ENCODE results near the gene EAF2.

Gene EAF2

GRCh38 chr3:121863801-121864200, 28.8 kb downstream of the EAF2 start:
- DNase-seq = no peak

GRCh38 chr3:121869736-121870135, 34.7 kb downstream of the EAF2 start:
- DNase-seq = no peak

DNA sequence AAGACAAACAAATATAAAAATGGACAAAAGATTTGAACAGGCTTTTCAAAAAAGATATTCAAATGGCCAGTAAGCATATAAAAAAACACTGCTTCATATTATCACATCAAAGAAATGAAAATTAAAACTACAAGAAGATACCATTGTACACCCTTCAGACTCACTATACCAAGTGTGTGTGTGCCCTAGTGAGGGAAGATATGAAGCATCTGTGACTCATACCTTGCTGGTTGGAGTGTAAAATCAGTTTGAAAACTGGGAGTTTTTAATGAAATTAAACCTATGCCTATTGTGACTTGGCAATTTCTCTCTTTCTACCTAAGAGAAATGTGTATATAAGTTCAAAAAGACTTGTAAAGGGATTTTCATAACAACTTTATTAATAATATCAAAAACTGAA, 35.7 kb downstream of the EAF2 start:
- DNase-seq = no peak

DNA sequence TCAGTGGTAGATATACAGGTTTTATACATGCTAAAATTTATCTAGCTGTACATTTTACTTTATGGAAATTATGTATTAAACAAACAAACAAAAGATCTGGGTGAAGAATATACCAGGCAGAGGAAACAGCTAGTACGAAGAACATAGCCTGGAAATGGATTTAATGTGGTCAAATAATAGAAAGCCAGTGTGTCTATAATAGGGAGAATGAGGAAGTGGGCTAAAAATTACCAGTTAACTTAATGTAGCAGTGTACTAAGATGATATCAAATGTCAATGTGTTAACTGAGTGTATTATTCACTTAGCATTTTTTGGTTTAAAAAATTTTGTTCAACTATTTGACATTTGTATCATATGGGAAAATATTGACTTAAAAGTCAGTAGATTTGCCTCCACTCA, 36.4 kb downstream of the EAF2 start:
- DNase-seq = no peak

DNA sequence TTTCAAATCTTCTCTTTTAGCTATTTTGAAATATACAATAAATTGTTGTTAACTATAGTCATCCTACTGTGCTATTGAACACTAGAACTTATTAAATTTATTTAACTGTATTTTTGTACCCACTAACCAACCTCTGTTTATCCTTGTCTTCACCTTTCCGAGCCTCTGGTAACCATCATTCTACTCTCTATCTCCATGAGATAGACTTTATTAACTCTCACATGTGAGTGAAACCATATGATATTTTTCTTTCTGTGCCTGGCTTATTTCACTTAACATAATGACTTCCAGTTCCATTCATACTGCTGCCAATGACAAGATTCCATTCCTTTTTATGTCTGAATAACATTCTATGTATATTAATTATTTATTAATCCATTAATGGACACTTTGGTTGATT, 43.4 kb downstream of the EAF2 start:
- DNase-seq = no peak

DNA sequence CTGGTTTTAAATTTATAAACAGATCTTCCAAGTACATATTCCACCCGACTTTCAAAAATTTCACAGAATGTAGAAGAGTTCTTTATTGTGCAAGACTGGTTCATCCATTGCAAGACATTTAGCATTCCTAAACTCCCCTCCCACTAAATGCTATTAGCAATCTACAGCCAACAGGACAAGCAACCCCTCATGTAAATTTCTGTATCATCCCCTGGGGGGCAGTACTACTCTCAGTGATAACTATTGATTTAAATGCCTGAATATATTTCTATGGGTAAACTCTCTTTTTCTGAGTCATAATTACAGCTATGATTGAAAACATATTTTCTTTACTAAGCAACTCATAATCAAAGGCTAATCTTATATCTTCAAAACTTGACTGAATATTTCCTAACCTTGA, 48.5 kb downstream of the EAF2 start:
- DNase-seq = no peak

- DNase-seq = no peak
Observed at GRCh38 chr3:121885386-121885785, 50.4 kb downstream of the EAF2 start.

DNA sequence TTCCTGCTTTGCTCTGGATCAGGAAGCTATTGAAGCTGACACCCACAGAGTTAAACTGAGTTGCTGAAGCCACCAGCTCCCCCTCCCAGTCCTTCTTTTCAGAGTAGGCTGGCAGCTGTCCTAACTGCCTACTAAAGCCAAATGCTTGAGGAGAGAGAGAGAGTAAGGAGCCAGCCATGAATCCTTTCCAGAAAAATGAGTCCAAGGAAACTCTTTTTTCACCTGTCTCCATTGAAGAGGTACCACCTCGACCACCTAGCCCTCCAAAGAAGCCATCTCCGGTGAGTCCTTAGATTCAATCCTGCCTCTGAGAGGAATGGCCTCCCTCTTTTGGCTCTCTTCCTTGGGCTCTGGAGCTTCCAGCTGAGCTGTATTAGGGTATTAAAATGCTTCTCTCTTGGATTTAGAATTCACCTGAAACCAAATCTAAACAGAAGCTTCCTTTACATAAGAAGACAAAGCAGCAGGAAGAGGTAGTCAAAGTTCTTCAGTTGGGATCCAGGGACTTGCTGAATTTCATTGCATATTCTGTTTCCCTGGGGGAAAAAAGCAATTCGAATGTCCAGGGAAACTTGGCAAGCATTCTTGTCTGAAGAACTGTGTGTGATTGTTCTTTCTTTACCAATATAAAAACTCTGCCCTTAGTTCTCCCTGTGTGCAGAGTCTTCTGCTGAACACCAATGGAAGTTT, 59.4 kb downstream of the EAF2 start, which contains the start of gene SLC15A2:
SLC15A2 (plus strand) TSS at position 101 of the 690 bp plus-strand sequence; CDS start at position 177, 76 bp downstream.
- DNase-seq = no peak

- DNase-seq = no peak
Observed at GRCh38 chr3:121895121-121895520, 60.1 kb downstream of the EAF2 start.

GRCh38 chr3:121895736-121896135, 60.7 kb downstream of the EAF2 start:
- peak; percentile 4 for DNase-seq

GRCh38 chr3:121896823-121897222, 61.8 kb downstream of the EAF2 start:
- DNase-seq = no peak

DNA sequence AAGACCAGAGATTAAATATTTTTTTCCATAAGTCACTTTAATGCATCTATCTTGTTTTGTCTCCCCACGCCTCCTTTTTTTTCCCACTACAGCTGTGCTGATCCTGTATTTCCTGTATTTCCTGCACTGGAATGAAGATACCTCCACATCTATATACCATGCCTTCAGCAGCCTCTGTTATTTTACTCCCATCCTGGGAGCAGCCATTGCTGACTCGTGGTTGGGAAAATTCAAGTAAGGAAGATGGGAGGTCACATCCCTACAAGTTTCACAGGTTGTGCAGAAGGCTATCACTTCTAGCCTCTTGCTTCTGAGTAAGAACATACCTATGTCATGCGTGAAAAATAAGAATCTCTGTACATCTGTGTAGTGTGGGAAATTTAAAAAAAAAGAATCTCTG, 62.3 kb downstream of the EAF2 start:
- DNase-seq = no peak

GRCh38 chr3:121913305-121913990, 78.4 kb downstream of the EAF2 start:
- DNase-seq = no peak

DNA sequence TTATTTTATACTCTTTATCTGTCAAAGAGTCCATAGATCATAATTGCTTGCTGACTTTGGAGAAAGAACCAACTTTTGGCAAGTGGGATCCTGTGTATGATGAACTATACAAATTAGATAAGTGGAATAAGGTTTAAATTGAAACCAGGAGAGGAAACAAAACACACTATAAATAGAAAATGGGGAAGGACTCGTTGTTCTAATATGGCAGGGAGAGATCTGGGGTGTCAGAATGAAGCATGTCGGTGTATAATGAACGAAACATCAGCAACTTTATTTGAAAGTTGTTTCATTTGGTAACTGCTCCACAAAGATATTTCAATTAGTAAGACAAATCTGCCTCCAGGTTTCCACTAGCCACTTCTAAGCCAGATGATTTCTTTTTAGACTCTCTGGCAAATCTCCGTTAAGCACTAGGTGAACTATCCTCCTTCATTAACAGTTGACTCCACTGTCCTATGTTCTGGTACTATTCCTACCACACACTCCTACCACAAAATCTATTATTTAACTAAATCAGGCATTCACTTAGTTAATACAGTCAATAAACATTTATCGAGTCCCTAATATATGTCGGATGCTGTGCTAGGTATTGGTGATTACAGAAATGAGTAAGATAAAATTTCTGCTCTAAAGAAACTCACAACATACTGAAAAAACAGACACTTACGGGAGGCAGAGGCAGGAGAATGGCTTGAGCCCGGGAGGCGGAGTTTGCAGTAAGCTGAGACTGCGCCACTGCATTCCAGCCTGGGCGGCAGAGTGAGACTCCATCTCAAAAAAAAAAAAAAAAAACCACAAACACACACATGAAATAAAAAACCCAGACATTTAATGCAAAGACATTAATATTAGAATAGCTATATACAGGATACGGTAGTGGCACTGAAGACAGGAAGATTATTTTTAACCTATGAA, 79.3 kb downstream of the EAF2 start:
- no peak for DNase-seq

DNA sequence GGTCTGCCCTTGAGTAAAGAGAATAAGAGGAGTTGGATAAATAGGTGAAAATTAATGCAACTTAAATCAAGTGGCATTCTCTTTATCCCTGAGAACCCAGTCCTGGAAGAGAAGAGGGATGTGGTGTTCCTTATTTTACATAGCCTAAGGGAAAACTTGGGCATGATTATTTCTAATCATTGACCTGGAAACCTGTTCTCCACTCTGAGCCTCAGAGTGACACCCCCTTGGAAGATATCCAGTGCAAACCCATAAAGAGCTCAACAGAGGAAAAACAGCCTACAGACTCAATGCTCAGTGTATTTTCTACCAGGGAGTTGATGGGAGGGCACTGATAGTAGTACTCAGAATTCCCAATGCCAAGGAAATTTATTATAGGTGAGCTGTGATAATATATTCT, 81.2 kb downstream of the EAF2 start:
- DNase-seq = no peak

- no peak for DNase-seq
Observed at GRCh38 chr3:121918779-121919483, 83.9 kb downstream of the EAF2 start.

DNA sequence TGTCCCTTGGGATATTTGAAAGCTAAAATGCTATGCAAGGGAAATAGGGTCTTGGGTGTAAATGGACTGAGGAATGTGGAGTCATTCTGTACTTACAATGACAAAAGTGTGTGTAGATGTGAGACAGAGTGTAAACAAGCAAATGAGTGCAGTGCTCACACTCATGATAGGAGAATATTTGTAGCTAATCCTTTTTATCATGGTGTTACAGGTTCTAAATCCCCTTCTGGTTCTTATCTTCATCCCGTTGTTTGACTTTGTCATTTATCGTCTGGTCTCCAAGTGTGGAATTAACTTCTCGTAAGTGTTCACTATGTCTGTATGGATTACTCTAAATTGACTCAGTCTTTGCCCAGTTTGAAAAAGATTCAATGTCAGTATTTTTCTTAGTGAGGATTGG, 89.7 kb downstream of the EAF2 start:
- DNase-seq = no peak

DNA sequence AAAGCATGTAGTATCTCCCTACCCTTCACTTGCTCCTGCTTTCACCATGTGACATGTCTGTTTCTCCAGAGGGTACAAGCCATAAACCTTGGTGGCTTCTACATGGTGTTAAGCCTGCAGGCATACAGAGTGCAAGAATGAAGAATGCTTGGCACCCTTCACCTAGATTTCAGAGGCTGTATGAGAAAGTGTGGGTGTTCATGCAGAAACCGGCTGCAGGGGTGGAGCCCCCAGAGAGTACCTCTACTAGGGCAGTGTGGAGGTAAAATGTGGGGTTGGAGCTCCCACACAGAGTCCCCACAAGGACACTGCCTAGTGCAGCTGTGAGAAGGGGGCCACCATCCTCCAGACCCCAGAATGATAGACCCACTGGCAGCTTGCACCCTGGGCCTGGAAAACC, 91.4 kb downstream of the EAF2 start:
- DNase-seq = no peak
